RCC 7860 (cell line): ENCODE results near the gene HPS5.
A peak's percentile ranks its signal among the peaks of the same experiment; 100 is the strongest.
"Not testable (repeated sequence)": the region's sequence is repeated elsewhere in the genome, so short reads cannot be mapped to it uniquely, and the experiment has no call there.

Experiments
- DNase-seq: peaks from one replicate; pipeline ENCODE4 v3.0.0-alpha.2; 2015; ENCODE audit warnings: low spot score
- FAIRE-seq: peaks from 2 replicates; lab custom pipeline; 2012; peaks lifted over from hg19 to GRCh38; lab: Jason Lieb, UNC

Gene HPS5

DNA sequence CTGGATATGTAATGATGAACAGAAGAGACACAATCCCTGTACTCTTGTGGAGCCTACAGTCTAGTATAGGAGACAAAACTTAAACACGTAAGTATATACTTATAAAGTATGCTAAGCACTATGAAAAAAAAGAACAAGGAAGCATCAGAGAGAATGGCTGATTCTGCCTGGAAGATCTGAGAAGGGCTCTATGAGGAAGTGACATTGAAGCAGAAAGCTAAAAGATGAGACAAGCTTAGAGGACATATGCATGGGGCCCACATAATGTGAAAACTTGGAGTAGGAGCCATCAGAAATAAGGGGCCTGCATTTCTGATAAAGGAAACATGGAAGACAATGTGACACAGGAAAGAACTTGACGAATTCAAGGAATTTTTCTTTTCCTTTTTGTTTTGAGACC is 39.3 kb downstream of the HPS5 start:
- no peak for DNase-seq
- FAIRE-seq, result no peak

DNA sequence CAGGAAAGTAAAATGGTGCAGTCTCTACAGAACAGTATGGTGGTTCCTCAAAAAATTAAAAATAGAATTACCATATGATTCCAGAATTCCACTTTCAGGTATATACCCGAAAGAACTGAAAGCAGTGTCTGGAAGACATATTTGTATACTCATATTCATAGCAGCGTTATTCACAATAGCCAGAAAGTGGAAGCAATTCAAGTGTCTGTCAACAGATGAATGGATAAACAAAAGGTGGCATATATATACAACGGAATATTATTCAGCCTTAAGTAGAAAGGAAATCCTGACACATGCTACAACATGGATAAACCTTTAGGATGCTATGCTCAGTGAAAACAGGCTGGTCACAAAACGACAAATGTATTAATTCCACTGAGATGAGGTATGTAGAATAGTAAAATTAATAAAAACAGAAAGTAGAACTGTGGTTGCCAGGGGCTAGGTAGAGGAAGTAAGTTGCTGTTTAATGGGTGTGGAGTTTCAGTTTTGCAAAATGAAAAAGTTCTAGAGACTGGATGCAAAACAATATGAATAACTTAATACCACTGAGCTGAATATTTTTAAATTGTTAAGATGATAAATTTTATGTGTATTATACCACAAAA is 41.4 kb downstream of the HPS5 start:
- no peak for FAIRE-seq
- no peak for DNase-seq

- FAIRE-seq, result no peak
- DNase-seq, result no peak
Measured at GRCh38 chr11:18277565-18278271, 44.2 kb downstream of the HPS5 start.

DNA sequence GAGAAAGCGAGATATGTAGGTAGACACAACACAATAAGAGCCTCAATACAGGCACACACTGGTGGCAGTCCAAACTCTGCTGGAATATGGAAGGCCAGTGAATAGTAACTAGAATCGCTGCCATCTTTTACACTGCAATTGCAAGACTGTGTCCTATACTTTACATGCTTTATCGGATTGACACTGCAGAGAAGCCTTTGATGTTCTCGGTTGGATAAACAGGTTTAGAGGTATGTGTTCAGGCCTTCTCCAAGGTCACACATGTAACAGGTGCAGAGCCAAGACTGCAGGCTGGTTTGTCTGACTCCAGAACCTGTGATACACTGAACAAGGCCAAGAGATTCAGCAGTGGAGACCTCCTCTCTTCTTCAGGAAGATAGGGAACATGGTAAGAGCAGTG is 50.7 kb downstream of the HPS5 start:
- no peak for FAIRE-seq
- no peak for DNase-seq

DNA sequence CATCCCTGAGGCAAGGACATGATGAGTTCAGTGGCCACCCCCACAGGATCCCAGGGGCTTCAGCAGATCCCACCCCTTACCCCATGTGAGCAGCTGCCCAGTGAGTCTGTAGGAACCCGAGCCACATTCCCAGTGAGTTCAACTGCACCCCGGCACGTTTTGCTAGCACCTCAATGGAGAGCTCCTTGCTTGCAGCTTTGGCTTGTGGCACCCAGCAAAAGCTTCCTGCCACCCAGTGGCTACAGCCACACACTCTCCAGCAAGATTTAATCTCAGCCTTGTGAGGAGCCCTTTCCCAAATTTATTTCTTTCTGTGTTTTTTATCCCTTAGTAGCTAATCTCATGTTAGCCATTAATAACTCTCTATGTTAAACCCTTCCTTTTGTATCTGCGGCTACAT is 51.8 kb downstream of the HPS5 start:
- DNase-seq, result no peak
- no peak for FAIRE-seq

GRCh38 chr11:18269252-18269651 is 52.7 kb downstream of the HPS5 start:
- FAIRE-seq, DNase-seq: not testable (repeated sequence)

DNA sequence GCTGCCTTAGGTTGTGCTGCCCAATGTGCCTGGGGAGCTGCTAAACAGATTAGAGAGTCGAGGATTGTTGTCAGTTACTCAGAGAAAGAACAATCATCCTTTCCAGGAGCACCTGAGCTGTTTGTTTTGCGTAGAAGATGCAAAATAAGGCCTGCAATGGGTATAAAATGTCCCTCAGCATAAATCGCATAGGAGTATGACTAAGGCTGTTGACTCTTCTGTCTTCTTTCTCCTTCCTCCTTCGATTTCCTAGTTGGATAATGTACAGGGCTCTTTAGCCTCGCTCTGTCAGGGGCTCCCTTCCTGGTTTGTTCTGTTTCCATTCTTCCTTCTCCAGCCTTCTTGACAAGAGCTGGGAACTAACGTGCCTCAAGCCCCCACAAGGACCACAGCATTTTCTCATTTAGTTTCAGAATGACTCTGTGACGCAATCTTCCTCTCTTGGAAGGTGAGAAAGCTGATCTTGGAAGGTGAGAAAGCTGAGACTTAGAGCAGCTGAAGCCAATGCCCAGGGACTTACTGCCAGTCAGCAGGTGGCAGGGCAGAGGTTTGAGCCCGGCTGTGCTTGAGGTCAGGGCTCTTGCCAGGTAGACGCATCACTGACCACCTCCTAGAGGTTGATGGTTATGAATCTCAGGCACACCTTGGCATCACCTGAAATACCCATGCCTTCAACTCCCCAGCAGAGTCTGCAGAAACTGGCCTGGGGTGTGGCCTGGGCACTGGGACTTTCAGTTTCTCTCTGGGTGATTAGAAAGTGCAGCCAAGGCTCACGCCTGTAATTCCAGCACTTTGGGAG is 54.4 kb downstream of the HPS5 start:
- not testable (repeated sequence) for FAIRE-seq, DNase-seq

DNA sequence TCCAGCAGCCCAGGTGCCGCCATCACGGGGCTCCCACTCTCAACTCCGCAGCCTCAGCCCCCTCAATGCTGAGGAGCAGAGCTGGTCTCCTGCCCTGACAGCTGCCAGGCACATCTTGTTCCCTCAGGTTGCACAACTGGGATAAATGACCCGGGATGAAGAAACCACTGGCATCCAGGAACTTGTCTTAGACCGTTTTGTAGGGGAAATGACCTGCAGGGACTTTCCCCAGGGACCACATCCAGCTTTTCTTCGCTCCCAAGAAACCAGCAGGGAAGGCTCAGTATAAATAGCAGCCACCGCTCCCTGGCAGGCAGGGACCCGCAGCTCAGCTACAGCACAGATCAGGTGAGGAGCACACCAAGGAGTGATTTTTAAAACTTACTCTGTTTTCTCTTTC is 56.0 kb downstream of the HPS5 start, which contains the start of gene SAA1:
Gene SAA1, plus strand, starts transcription at position 316 of the 400 bp plus-strand sequence. CDS start 624 bp downstream, outside the sequence.
- DNase-seq (peak; percentile 57), FAIRE-seq (no peak)

- no peak for FAIRE-seq
Measured at GRCh38 chr11:18264677-18265555, 57.0 kb downstream of the HPS5 start.

DNA sequence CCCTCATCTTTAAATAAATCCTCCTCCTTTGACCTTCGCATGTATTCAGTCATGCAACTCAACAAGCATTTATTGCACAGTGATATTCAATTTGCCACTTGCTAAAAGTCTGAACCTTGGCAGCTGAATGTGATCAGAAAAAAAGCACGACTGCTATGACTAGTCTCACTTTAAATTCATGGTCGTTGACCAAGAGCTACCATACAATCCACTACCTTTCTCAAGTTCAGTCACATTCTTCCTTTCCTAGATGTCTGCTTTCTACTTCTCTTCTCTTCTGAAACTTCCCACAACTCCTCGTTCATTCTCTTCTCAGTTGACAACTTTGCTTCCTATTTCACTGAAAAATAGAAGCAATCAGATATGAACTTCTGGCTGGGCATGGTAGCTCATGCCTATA is 57.9 kb downstream of the HPS5 start:
- DNase-seq (no peak), FAIRE-seq (no peak)

More at GRCh38 chr11:18264677-18265555, 57.0 kb downstream of the HPS5 start:
- no peak for DNase-seq

DNA sequence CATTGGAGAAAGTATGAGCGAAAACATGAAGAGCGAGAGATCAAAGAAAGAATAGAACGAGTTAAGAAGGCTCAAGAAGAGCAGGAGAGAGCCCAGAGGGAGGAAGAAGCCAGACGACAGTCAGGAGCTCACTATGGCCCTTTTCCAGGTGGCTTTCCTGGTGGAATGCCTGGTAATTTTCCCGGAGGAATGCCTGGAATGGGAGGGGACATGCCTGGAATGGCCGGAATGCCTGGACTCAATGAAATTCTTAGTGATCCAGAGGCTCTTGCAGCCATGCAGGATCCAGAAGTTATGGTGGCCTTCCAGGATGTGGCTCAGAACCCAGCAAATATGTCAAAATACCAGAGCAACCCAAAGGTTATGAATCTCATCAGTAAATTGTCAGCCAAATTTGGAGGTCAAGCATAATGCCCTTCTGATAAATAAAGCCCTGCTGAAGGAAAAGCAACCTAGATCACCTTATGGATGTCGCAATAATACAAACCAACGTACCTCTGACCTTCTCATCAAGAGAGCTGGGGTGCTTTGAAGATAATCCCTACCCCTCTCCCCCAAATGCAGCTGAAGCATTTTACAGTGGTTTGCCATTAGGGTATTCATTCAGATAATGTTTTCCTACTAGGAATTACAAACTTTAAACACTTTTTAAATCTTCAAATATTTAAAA is 59.1 kb downstream of the HPS5 start:
- not testable (repeated sequence) for FAIRE-seq

GRCh38 chr11:18261721-18262120 is 60.2 kb downstream of the HPS5 start:
- FAIRE-seq (no peak), DNase-seq (no peak)

More for the DNA sequence above, 59.1 kb downstream of the HPS5 start:
- not testable (repeated sequence) for DNase-seq

GRCh38 chr11:18259259-18259658 is 62.7 kb downstream of the HPS5 start:
- FAIRE-seq, result no peak
- DNase-seq, result no peak

GRCh38 chr11:18254781-18255361 is 67.1 kb downstream of the HPS5 start:
- DNase-seq (no peak), FAIRE-seq (no peak)

GRCh38 chr11:18253778-18254338 is 68.1 kb downstream of the HPS5 start:
- FAIRE-seq, result no peak

GRCh38 chr11:18253233-18253632 is 68.7 kb downstream of the HPS5 start:
- DNase-seq (no peak), FAIRE-seq (no peak)

More at GRCh38 chr11:18253778-18254338, 68.1 kb downstream of the HPS5 start:
- no peak for DNase-seq

DNA sequence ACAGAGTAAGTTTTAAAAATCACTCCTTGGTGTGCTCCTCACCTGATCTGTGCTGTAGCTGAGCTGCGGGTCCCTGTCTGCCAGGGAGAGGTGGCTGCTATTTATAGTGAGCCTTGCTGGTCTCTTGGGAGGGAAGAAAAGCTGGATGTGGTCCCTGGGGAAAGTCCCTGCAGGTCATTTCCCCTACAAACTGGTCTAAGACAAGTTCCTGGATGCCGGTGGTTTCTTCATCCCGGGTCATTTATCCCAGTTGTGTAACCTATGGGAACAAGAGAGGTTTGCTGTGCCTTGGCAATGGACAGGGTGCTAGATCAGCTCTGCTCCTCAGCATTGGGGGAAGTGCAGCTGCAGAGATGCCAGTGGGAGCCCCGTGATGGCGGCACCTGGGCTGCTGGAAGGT is 73.4 kb downstream of the HPS5 start, which contains the start of gene SAA2:
Gene SAA2, minus strand, starts transcription at position 108 of the 400 bp plus-strand sequence. CDS start 657 bp downstream, outside the sequence.
- peak; percentile 53 for DNase-seq
- FAIRE-seq, result no peak

GRCh38 chr11:18247191-18247581 is 74.8 kb downstream of the HPS5 start:
- FAIRE-seq, DNase-seq: not testable (repeated sequence)
